GM12874 (cell line): Measurements from ENCODE around the gene EFHC2.

Source experiments
- TF ChIP-seq, protein P1 (sequence below): IDR thresholded peaks from 2 replicates; pipeline ENCODE4 v1.5.1; 2011; ENCODE audit warnings: low read depth, mild to moderate bottlenecking, control low read depth, low read length, moderate library complexity; ENCODE audit not compliant: insufficient read depth

EFHC2 gene

GRCh38 chrX:44314808-44315207 is 28.7 kb downstream of the EFHC2 start:
- TF ChIP-seq, protein P1, sequence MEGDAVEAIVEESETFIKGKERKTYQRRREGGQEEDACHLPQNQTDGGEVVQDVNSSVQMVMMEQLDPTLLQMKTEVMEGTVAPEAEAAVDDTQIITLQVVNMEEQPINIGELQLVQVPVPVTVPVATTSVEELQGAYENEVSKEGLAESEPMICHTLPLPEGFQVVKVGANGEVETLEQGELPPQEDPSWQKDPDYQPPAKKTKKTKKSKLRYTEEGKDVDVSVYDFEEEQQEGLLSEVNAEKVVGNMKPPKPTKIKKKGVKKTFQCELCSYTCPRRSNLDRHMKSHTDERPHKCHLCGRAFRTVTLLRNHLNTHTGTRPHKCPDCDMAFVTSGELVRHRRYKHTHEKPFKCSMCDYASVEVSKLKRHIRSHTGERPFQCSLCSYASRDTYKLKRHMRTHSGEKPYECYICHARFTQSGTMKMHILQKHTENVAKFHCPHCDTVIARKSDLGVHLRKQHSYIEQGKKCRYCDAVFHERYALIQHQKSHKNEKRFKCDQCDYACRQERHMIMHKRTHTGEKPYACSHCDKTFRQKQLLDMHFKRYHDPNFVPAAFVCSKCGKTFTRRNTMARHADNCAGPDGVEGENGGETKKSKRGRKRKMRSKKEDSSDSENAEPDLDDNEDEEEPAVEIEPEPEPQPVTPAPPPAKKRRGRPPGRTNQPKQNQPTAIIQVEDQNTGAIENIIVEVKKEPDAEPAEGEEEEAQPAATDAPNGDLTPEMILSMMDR: no peak

DNA sequence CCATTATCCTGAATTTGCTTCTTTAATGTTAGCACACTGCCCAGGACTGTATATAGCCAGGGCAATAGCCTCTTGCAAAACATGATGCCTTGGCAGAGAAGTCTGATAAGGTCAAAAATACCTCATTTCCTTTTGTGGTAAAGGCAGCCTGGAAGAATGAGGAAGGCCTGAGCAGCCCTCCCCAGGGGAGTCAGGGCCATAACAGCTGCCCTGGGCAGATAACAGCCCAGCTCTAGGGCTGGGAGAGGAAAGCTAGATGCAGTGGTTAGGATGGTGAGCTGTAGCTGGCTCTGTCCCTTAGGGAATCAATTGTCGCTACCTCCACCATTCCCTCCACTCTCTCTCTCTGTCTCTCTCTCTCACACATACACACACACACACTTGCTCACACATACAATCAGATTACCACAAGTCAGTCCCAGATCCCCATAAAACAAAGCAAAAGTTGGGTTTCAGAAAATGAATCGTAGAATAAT is 29.2 kb downstream of the EFHC2 start:
- TF ChIP-seq, protein P1: no peak

GRCh38 chrX:44312421-44312820 is 31.1 kb downstream of the EFHC2 start:
- TF ChIP-seq, protein P1: no peak

- TF ChIP-seq, protein P1: no peak
Measured at GRCh38 chrX:44310227-44310626, 33.2 kb downstream of the EFHC2 start.

DNA sequence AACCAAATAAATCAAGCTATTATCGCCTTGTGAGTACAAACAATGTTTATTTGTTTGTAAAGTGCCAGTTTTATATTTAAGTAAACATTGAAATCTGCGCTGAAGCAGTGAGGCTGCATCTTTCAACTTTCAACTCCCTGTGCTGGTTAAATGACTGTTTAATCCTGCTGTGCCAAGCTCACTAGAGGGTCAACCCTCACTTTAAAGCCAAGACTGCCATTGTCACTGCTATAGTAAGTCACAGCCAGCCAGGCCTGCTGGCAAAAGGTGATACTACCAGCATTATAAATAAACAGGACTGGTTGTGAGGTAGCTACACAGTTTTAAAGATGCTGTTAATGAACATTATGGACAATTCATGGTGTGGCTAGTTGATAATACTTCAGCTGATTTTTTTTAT is 34.6 kb downstream of the EFHC2 start:
- TF ChIP-seq, protein P1: no peak

DNA sequence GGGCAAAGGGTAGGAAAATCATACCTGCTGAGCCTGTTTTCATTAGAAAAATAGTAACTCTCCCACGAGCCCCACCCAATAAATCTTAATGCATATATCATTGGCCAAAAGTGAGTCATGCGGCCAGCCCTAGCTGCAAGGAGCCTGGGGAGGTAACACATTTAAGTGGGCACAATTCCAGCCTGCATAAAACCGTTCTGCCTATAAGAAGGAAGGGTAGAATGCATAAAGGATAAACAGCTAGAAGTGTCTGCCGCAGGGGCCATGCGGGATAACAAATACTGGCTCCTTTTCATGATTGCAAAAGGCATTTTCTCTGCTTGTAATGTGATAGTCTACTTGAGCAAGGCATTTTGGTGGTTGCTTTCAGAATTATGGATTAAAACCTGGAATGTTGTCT is 37.1 kb downstream of the EFHC2 start:
- TF ChIP-seq, protein P1: no peak

DNA sequence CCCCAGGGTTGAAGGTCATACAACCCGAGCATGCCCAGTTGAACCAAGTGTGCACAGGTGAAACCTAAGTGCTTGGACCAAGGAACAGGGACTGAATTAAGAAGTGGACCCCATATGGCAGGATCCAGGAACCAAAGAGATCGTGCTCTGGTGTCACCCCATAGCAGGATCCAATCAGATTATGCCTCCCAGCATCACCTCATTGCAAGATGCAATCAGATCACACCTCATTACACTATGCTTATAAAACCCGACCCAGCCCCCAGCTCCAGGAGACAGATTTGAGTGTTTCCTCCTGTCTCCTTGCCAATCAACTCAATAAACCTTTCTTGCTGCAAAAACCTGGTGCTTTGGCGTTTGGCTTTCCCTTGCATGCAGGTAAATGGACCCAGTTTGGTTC is 37.6 kb downstream of the EFHC2 start:
- TF ChIP-seq, protein P1: no peak
